Stomach smooth muscle (tissue), 2 donors: Measurements from ENCODE around the gene TXN.

ENCODE experiments used
- H3K27ac ChIP-seq: one replicate; pipeline ENCODE4 v1.7.0; 2013; ENCODE audit warnings: mild to moderate bottlenecking, low read length, inconsistent platforms
- H3K27me3 ChIP-seq, 2 donors: one replicate each; pipeline ENCODE4 v1.7.0; 2013; ENCODE audit warnings: low read length in 2 of 2; ENCODE audit not compliant: insufficient read depth in 2 of 2, control insufficient read depth in 1 of 2
- H3K36me3 ChIP-seq, 2 donors: one replicate each; pipeline ENCODE4 v1.7.0; 2013; ENCODE audit warnings: low read length in 2 of 2; ENCODE audit not compliant: control insufficient read depth in 2 of 2, insufficient read depth in 2 of 2
- H3K4me1 ChIP-seq: one replicate; pipeline ENCODE4 v1.7.0; 2013; ENCODE audit warnings: low read length; ENCODE audit not compliant: control insufficient read depth, insufficient read depth
- H3K4me3 ChIP-seq, 2 donors: one replicate each; pipeline ENCODE4 v1.7.0; 2013; ENCODE audit warnings: low read length in 2 of 2
- H3K9ac ChIP-seq, 2 donors: one replicate each; pipeline ENCODE4 v1.7.0; 2013; ENCODE audit warnings: low read length in 2 of 2, mild to moderate bottlenecking in 1 of 2
- H3K9me3 ChIP-seq, 2 donors: one replicate each; pipeline ENCODE4 v1.7.0; 2013; ENCODE audit warnings: low read length in 2 of 2; ENCODE audit not compliant: control insufficient read depth in 2 of 2
- donor health status: healthy.
- donor health status: Pancreatic carcinoma.

TXN gene

GRCh38 chr9:110256380-110257096, at the start of gene TXN:
TXN (minus strand) TSS chr9:110256507; CDS start chr9:110256435, 72 bp downstream.
- Histone ChIP-seq H3K27ac (peak within 1 kb of the TSS; percentile 74), H3K36me3 (no peaks in the 10 kb centered on the region), H3K27me3 (no peaks in the 10 kb centered on the region), H3K9me3 (no peaks in the 10 kb centered on the region), H3K4me3 (peak within 1 kb of the TSS; percentile 85 to 91), H3K9ac (peak within 1 kb of the TSS; percentile 82 to 83), H3K4me1 (peaks cover 12% of the 10 kb centered on the region)

GRCh38 chr9:110303133-110303532, 46.8 kb upstream of the TXN start:
- H3K4me3 ChIP-seq: no peak overlapping the region
- no peaks in the 10 kb centered on the region for H3K27me3 ChIP-seq
- H3K36me3 ChIP-seq: no peaks in the 10 kb centered on the region
- no peak overlapping the region for H3K9ac ChIP-seq
- no peak overlapping the region for H3K27ac ChIP-seq
- no peaks in the 10 kb centered on the region for H3K4me1 ChIP-seq
- H3K9me3 ChIP-seq: no peaks in the 10 kb centered on the region

- Histone ChIP-seq H3K4me1 (no peaks in the 10 kb centered on the region), H3K27me3 (no peaks in the 10 kb centered on the region), H3K9ac (no peak overlapping the region), H3K4me3 (no peak overlapping the region), H3K27ac (no peak overlapping the region), H3K36me3 (no peaks in the 10 kb centered on the region), H3K9me3 (no peaks in the 10 kb centered on the region)
Observed at GRCh38 chr9:110298043-110298605, 41.8 kb upstream of the TXN start.

- no peaks in the 10 kb centered on the region for H3K4me1 ChIP-seq
- H3K9me3 ChIP-seq: no peaks in the 10 kb centered on the region
- H3K27me3 ChIP-seq: no peaks in the 10 kb centered on the region
- H3K27ac ChIP-seq: no peak overlapping the region
- H3K9ac ChIP-seq: no peak overlapping the region
- no peaks in the 10 kb centered on the region for H3K36me3 ChIP-seq
- H3K4me3 ChIP-seq: no peak overlapping the region
Observed at GRCh38 chr9:110293248-110293647, 36.9 kb upstream of the TXN start.

GRCh38 chr9:110291921-110292557, 35.7 kb upstream of the TXN start:
- Histone ChIP-seq H3K27me3 (no peaks in the 10 kb centered on the region), H3K9ac (no peak overlapping the region), H3K36me3 (no peaks in the 10 kb centered on the region), H3K27ac (no peak overlapping the region), H3K4me3 (no peak overlapping the region), H3K4me1 (no peaks in the 10 kb centered on the region), H3K9me3 (no peaks in the 10 kb centered on the region)

- Histone ChIP-seq H3K9me3 (no peaks in the 10 kb centered on the region), H3K27ac (no peak overlapping the region), H3K27me3 (no peaks in the 10 kb centered on the region), H3K9ac (no peak overlapping the region), H3K4me3 (no peak overlapping the region), H3K36me3 (no peaks in the 10 kb centered on the region), H3K4me1 (no peaks in the 10 kb centered on the region)
Observed at GRCh38 chr9:110290001-110290400, 33.7 kb upstream of the TXN start.

- Histone ChIP-seq H3K4me3 (no peak overlapping the region), H3K27me3 (no peaks in the 10 kb centered on the region), H3K36me3 (no peaks in the 10 kb centered on the region), H3K4me1 (no peaks in the 10 kb centered on the region), H3K27ac (no peak overlapping the region), H3K9ac (no peak overlapping the region), H3K9me3 (no peaks in the 10 kb centered on the region)
Observed at GRCh38 chr9:110288503-110288902, 32.2 kb upstream of the TXN start.

GRCh38 chr9:110287289-110287680, 31.0 kb upstream of the TXN start:
- Histone ChIP-seq H3K9me3 (no peaks in the 10 kb centered on the region), H3K36me3 (no peaks in the 10 kb centered on the region), H3K9ac (no peak overlapping the region), H3K27ac (no peak overlapping the region), H3K4me3 (no peak overlapping the region), H3K4me1 (no peaks in the 10 kb centered on the region), H3K27me3 (no peaks in the 10 kb centered on the region)

- Histone ChIP-seq H3K27ac (no peak overlapping the region), H3K4me1 (no peaks in the 10 kb centered on the region), H3K4me3 (no peak overlapping the region), H3K27me3 (no peaks in the 10 kb centered on the region), H3K9ac (no peak overlapping the region), H3K36me3 (no peaks in the 10 kb centered on the region), H3K9me3 (no peaks in the 10 kb centered on the region)
Observed at GRCh38 chr9:110284211-110284844, 28.0 kb upstream of the TXN start.

GRCh38 chr9:110283751-110284150, 27.4 kb upstream of the TXN start:
- Histone ChIP-seq H3K9me3 (no peaks in the 10 kb centered on the region), H3K27me3 (no peaks in the 10 kb centered on the region), H3K27ac (no peak overlapping the region), H3K4me3 (no peak overlapping the region), H3K4me1 (no peaks in the 10 kb centered on the region), H3K9ac (no peak overlapping the region), H3K36me3 (no peaks in the 10 kb centered on the region)

GRCh38 chr9:110282739-110283081, 26.4 kb upstream of the TXN start:
- Histone ChIP-seq H3K4me1 (no peaks in the 10 kb centered on the region), H3K9me3 (no peaks in the 10 kb centered on the region), H3K27ac (no peak overlapping the region), H3K4me3 (no peak overlapping the region), H3K9ac (no peak overlapping the region), H3K36me3 (no peaks in the 10 kb centered on the region), H3K27me3 (no peaks in the 10 kb centered on the region)
